MM.1S (cell line): Measurements from ENCODE around the gene STRN3.

ENCODE experiments used
- DNase-seq: peaks from one replicate; pipeline ENCODE4 v3.0.0-alpha.2; 2015
- H2AFZ ChIP-seq: fragments of 300-600 bp; sonication (generic); 2 replicates; pipeline ENCODE4 v1.6.0; 2016; ENCODE audit warnings: antibody characterized with exemption, low read length
- H3F3A ChIP-seq: fragments of 300-600 bp; sonication (generic); 2 replicates; pipeline ENCODE4 v1.6.1; 2016; ENCODE audit warnings: mild to moderate bottlenecking, antibody characterized with exemption, low read length, moderate library complexity, mixed read lengths; ENCODE audit not compliant: insufficient read depth
- H3K27ac ChIP-seq: fragments of 300-600 bp; sonication (generic); 2 replicates; pipeline ENCODE4 v1.5.1; 2016; ENCODE audit warnings: mild to moderate bottlenecking, low read length
- H3K27me3 ChIP-seq: fragments of 300-600 bp; sonication (generic); replicated peaks from 2 replicates; pipeline ENCODE4 v1.6.0; 2016; ENCODE audit warnings: low read length; ENCODE audit not compliant: insufficient read depth
- H3K36me3 ChIP-seq: fragments of 300-600 bp; sonication (generic); replicated peaks from 2 replicates; pipeline ENCODE4 v1.6.1; 2016; ENCODE audit warnings: mild to moderate bottlenecking, low read length, mixed read lengths; ENCODE audit not compliant: insufficient read depth
- H3K4me1 ChIP-seq: fragments of 300-600 bp; sonication (generic); 2 replicates; pipeline ENCODE4 v1.6.1; 2016; ENCODE audit warnings: low read length, mixed read lengths
- H3K4me2 ChIP-seq: fragments of 300-600 bp; sonication (generic); 2 replicates; pipeline ENCODE4 v1.6.0; 2016; ENCODE audit warnings: low read depth, low read length
- H3K4me3 ChIP-seq: fragments of 300-600 bp; sonication (generic); 2 replicates; pipeline ENCODE4 v1.5.1; 2016; ENCODE audit warnings: low read length, mixed read lengths
- H3K79me2 ChIP-seq: fragments of 300-600 bp; sonication (generic); 2 replicates; pipeline ENCODE4 v1.6.1; 2016; ENCODE audit warnings: mixed run types, low read length, mixed read lengths
- H3K9ac ChIP-seq: fragments of 300-600 bp; sonication (generic); 2 replicates; pipeline ENCODE4 v1.6.1; 2016; ENCODE audit warnings: low read length, mixed read lengths
- H3K9me2 ChIP-seq: fragments of 300-600 bp; sonication (generic); replicated peaks from 2 replicates; pipeline ENCODE4 v1.6.1; 2016; ENCODE audit warnings: mild to moderate bottlenecking, low read length, mixed read lengths; ENCODE audit not compliant: insufficient read depth
- H3K9me3 ChIP-seq: fragments of 300-600 bp; sonication (generic); replicated peaks from 2 replicates; pipeline ENCODE4 v1.6.1; 2016; ENCODE audit warnings: mild to moderate bottlenecking, low read length, mixed read lengths; ENCODE audit not compliant: insufficient read depth
- H4K20me1 ChIP-seq: fragments of 300-600 bp; sonication (generic); 2 replicates; pipeline ENCODE4 v1.6.1; 2016; ENCODE audit warnings: mild to moderate bottlenecking, low read length, moderate library complexity, mixed read lengths; ENCODE audit not compliant: insufficient read depth
- EZH2 ChIP-seq: fragments of 300-600 bp; sonication (generic); optimal IDR thresholded peaks from 2 replicates; pipeline ENCODE3; 2017; ENCODE audit warnings: low read depth, mild to moderate bottlenecking, antibody characterized with exemption, low read length, mixed read lengths
- EZH2phosphoT487 ChIP-seq: fragments of 300-600 bp; sonication (generic); IDR thresholded peaks from 2 replicates; pipeline ENCODE4 v1.6.1; 2018; ENCODE audit warnings: antibody characterized with exemption, low read length
- TF ChIP-seq, protein P1 (sequence below): fragments of 300-600 bp; sonication (generic); IDR thresholded peaks from 2 replicates; pipeline ENCODE4 v1.5.1; 2016; ENCODE audit warnings: antibody characterized with exemption, low read length, mixed read lengths

Gene STRN3

DNA sequence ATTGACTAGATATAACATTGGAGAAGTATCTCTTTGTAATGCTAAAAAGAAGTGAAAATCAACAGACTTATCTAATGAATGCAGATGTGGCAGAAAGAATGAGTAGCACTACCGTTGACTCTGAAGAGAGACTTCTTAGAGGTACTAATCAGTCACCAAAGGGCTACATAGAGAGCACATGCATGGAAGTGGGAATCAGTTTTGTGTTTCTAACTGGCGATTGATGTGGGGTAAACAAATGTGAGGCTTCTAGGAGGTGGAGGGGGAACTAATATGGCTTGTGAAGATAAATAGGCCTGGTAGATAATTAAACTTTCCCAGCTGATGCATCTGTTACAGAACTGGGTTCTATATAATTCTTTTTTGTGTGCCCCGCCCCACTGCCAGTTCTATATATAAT, 141.3 kb downstream of the STRN3 start:
- Histone ChIP-seq H3K36me3 (no peaks in the 10 kb centered on the region), H3K9me3 (no peaks in the 10 kb centered on the region), H3F3A (no peaks in the 10 kb centered on the region), H3K4me2 (no peak overlapping the region), H3K9me2 (no peaks in the 10 kb centered on the region), H3K79me2 (no peaks in the 10 kb centered on the region), H3K27ac (no peak overlapping the region), H4K20me1 (no peaks in the 10 kb centered on the region), H2AFZ (no peak overlapping the region), H3K27me3 (no peaks in the 10 kb centered on the region), H3K4me1 (no peaks in the 10 kb centered on the region), H3K4me3 (no peak overlapping the region), H3K9ac (no peak overlapping the region)
- no peak for TF ChIP-seq EZH2
- TF ChIP-seq, protein P1, sequence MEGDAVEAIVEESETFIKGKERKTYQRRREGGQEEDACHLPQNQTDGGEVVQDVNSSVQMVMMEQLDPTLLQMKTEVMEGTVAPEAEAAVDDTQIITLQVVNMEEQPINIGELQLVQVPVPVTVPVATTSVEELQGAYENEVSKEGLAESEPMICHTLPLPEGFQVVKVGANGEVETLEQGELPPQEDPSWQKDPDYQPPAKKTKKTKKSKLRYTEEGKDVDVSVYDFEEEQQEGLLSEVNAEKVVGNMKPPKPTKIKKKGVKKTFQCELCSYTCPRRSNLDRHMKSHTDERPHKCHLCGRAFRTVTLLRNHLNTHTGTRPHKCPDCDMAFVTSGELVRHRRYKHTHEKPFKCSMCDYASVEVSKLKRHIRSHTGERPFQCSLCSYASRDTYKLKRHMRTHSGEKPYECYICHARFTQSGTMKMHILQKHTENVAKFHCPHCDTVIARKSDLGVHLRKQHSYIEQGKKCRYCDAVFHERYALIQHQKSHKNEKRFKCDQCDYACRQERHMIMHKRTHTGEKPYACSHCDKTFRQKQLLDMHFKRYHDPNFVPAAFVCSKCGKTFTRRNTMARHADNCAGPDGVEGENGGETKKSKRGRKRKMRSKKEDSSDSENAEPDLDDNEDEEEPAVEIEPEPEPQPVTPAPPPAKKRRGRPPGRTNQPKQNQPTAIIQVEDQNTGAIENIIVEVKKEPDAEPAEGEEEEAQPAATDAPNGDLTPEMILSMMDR = no peak
- no peak for TF ChIP-seq EZH2phosphoT487
- no peak for DNase-seq

DNA sequence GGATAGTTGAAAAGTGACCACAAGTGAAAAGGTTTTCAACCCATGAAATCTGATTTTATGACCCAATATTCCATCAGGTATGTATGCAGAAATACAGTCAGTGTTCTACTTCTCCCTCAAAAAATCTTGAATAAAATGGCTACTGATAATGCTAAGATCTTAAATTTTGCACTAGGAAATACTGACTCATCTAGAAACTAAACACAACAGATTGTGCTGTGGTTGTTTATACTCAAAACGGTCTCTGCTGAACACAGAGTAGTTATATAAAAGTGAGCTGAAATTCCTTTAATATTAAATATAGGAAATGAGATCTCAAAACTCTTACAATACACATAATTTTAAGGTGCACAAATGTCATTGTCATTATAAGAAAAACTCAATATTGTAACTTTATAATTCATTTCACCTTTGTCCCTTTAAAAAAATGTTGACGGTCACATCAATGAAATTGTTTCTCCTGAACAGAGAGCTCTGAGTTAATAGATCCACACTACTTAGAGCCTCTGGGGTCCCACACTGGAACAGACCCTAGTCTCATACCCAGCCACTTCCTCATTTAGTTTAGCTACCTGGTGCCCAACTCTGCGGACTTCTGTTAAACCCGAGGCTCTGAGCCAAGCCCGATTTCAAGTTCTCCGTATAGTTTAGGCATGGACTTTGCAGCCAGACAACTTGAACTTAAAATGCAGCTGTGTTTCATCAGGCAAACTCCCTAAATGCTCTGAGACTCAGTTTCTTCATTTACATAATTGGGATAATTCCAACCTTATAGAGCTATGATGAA, 142.5 kb downstream of the STRN3 start:
- Histone ChIP-seq H3K4me3 (no peak overlapping the region), H3K9me3 (no peaks in the 10 kb centered on the region), H3K79me2 (no peaks in the 10 kb centered on the region), H3F3A (no peaks in the 10 kb centered on the region), H3K9me2 (no peaks in the 10 kb centered on the region), H3K36me3 (no peaks in the 10 kb centered on the region), H3K27ac (no peak overlapping the region), H3K9ac (no peak overlapping the region), H3K27me3 (no peaks in the 10 kb centered on the region), H2AFZ (no peak overlapping the region), H4K20me1 (no peaks in the 10 kb centered on the region), H3K4me1 (no peaks in the 10 kb centered on the region), H3K4me2 (no peak overlapping the region)
- TF ChIP-seq EZH2phosphoT487 (no peak), EZH2 (no peak)
- TF ChIP-seq, protein P1 = no peak
- no peak for DNase-seq

DNA sequence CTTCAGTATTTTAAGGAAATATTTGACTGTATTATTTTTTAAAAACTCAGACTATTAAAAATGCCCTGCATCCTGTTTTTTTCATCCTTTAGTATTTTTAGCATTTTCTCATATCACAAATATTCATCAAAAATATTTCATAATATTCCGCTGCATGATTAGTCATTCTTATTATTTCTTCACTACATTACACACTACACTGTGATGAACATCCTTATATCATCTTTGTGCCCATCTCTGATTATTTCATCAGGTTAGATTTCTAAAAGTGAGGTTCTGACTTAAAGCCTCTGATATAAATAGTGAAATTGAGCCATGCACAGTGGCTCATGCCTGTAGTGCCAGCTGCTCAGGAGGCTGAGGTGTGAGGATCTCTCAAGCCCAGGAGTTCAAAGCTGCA, 143.7 kb downstream of the STRN3 start:
- H3K36me3 ChIP-seq = no peaks in the 10 kb centered on the region
- no peaks in the 10 kb centered on the region for H3K27me3 ChIP-seq
- H3F3A ChIP-seq = no peaks in the 10 kb centered on the region
- no peak overlapping the region for H3K27ac ChIP-seq
- H3K9me3 ChIP-seq = no peaks in the 10 kb centered on the region
- no peak overlapping the region for H3K4me2 ChIP-seq
- no peaks in the 10 kb centered on the region for H4K20me1 ChIP-seq
- TF ChIP-seq, protein P1 = no peak
- H3K4me1 ChIP-seq = no peaks in the 10 kb centered on the region
- no peak overlapping the region for H3K4me3 ChIP-seq
- H3K9ac ChIP-seq = no peak overlapping the region
- DNase-seq = no peak
- H2AFZ ChIP-seq = no peak overlapping the region
- H3K79me2 ChIP-seq = no peaks in the 10 kb centered on the region
- no peaks in the 10 kb centered on the region for H3K9me2 ChIP-seq
